Liver (tissue), 9 donors: Measurements from ENCODE around the gene FGD4. TPM values are rescaled to one million over a fixed set of nuclear protein-coding genes. Genes with fewer than 3 reads are reported as not detected.

Experiments
- DNase-seq: peaks from one replicate; pipeline ENCODE4 v3.0.0-alpha.2; 2017; ENCODE audit warnings: low spot score
- H3K27ac ChIP-seq, 2 donors: one replicate each; pipeline ENCODE4 v1.7.0; 2013; ENCODE audit warnings: inconsistent platforms in 2 of 2, low read length in 2 of 2, control low read depth in 1 of 2, low read depth in 1 of 2, mild to moderate bottlenecking in 1 of 2
- H3K27me3 ChIP-seq, 4 donors: one replicate each; pipeline versions ENCODE4 v1.6.1 to v1.7.0; 2013; ENCODE audit warnings: low read length in 3 of 4, inconsistent platforms in 1 of 4, mild to moderate bottlenecking in 1 of 4, moderate library complexity in 1 of 4; ENCODE audit not compliant: control insufficient read depth in 4 of 4, insufficient read depth in 4 of 4
- H3K36me3 ChIP-seq, 4 donors: one replicate each; pipeline versions ENCODE4 v1.6.1 to v1.7.0; 2013; ENCODE audit warnings: low read length in 3 of 4, mild to moderate bottlenecking in 3 of 4, low read depth in 1 of 4, moderate library complexity in 1 of 4; ENCODE audit not compliant: control insufficient read depth in 4 of 4, insufficient read depth in 3 of 4
- H3K4me1 ChIP-seq, 4 donors: one replicate each; pipeline versions ENCODE4 v1.6.1 to v1.7.0; 2013; ENCODE audit warnings: low read length in 3 of 4, mild to moderate bottlenecking in 3 of 4, moderate library complexity in 1 of 4; ENCODE audit not compliant: control insufficient read depth in 4 of 4, insufficient read depth in 4 of 4
- H3K4me3 ChIP-seq, 3 donors: one replicate each; pipeline versions ENCODE4 v1.6.1 to v1.7.0; 2013; ENCODE audit warnings: low read length in 3 of 3, control low read depth in 1 of 3, low read depth in 1 of 3, mild to moderate bottlenecking in 1 of 3
- H3K9ac ChIP-seq, 2 donors: one replicate each; pipeline ENCODE4 v1.7.0; 2013; ENCODE audit warnings: low read length in 2 of 2, mild to moderate bottlenecking in 2 of 2, moderate library complexity in 2 of 2, control low read depth in 1 of 2, low read depth in 1 of 2
- H3K9me3 ChIP-seq, 4 donors: one replicate each; pipeline versions ENCODE4 v1.6.1 to v1.7.0; 2013; ENCODE audit warnings: low read length in 3 of 4; ENCODE audit not compliant: control insufficient read depth in 4 of 4
- CTCF ChIP-seq: fragments of 150-350 bp; IDR thresholded peaks from 2 replicates; pipeline ENCODE4 v1.5.1; 2017; ENCODE audit warnings: improper control_type of control experiment, low read depth, low read length; ENCODE audit not compliant: missing input control
- FOXA1 ChIP-seq: IDR thresholded peaks from 2 replicates; pipeline ENCODE4 v1.6.1; 2016; ENCODE audit warnings: antibody characterized with exemption
- FOXA2 ChIP-seq: IDR thresholded peaks from 2 replicates; pipeline ENCODE4 v1.6.1; 2016; ENCODE audit warnings: antibody characterized with exemption
- HNF4A ChIP-seq, 2 donors: conservative IDR thresholded peaks; 2 replicates each; pipeline ENCODE4 v1.6.1; 2016; ENCODE audit warnings: antibody characterized with exemption in 2 of 2, mild to moderate bottlenecking in 2 of 2
- HNF4G ChIP-seq: IDR thresholded peaks from 2 replicates; pipeline ENCODE4 v1.6.1; 2016; ENCODE audit warnings: antibody characterized with exemption
- JUND ChIP-seq, 2 donors: IDR thresholded peaks; 2 replicates each; pipeline ENCODE4 v1.6.1; 2016; ENCODE audit warnings: antibody characterized with exemption in 2 of 2
- MAX ChIP-seq: IDR thresholded peaks from 2 replicates; pipeline ENCODE4 v1.6.1; 2016; ENCODE audit warnings: antibody characterized with exemption
- NR2F2 ChIP-seq: IDR thresholded peaks from 2 replicates; pipeline ENCODE4 v1.6.1; 2016; ENCODE audit warnings: antibody characterized with exemption
- RAD21 ChIP-seq, 2 donors: IDR thresholded peaks; 2 replicates each; pipeline ENCODE4 v1.6.1; 2016; ENCODE audit warnings: antibody characterized with exemption in 2 of 2, mild to moderate bottlenecking in 2 of 2
- REST ChIP-seq: IDR thresholded peaks from 2 replicates; pipeline ENCODE4 v1.6.1; 2016; ENCODE audit warnings: antibody characterized with exemption, mild to moderate bottlenecking
- RXRA ChIP-seq, 2 donors: IDR thresholded peaks; 2 replicates each; pipeline ENCODE4 v1.6.1; 2017 to 2018; ENCODE audit warnings: antibody characterized with exemption in 2 of 2, mild to moderate bottlenecking in 1 of 2
- SP1 ChIP-seq: IDR thresholded peaks from 2 replicates; pipeline ENCODE4 v1.6.1; 2018; ENCODE audit warnings: antibody characterized with exemption, mild to moderate bottlenecking
- YY1 ChIP-seq: IDR thresholded peaks from 2 replicates; pipeline ENCODE4 v1.6.1; 2016; ENCODE audit warnings: antibody characterized with exemption, mild to moderate bottlenecking
- ZBTB33 ChIP-seq: IDR thresholded peaks from 2 replicates; pipeline ENCODE4 v1.6.1; 2016; ENCODE audit warnings: antibody characterized with exemption
- WGBS: extraction: QIAGEN DNeasy Blood & Tissue Kit; methylation state at CpG from one replicate; pipeline ENCODE4 v1.1.7; 2013; 5-methylcytosine and 5-hydroxymethylcytosine counted together
- polyA plus RNA-seq, 2 donors: library from polyadenylated mRNA; stranded (reverse) in 1 of 2; unstranded in 1 of 2; fragments of 200-250 nt in 1 of 2; fragments of >200 nt in 1 of 2; fragmentation: Nextera tagmentation in 1 of 2; extraction: Ambion mirVana in 1 of 2; gene quantifications; one replicate each; pipeline versions ENCODE4 v1.2.1 to v1.2.3, GENCODE V29; 2013 to 2015
- total RNA-seq, 2 donors: library from RNA; depleted of rRNA; stranded (reverse); fragments of >200 nt; gene quantifications; one replicate each; pipeline ENCODE4 v1.2.3, GENCODE V29; 2014
- donor health status: healthy.
- donor health status: healthy.
- donor health status: healthy.
- donor health status: healthy.
- donor health status: healthy.

FGD4 gene
- total and polyA plus RNA-seq, 4 donors, result 3.8 to 26.4 (median 9.0) TPM

GRCh38 chr12:32478858-32479725 lies 79.7 kb downstream of the FGD4 start:
- H3K36me3 ChIP-seq, result no peaks in the 10 kb centered on the region
- H3K27ac ChIP-seq, result no peak overlapping the region
- no peak for DNase-seq
- no peaks in the 10 kb centered on the region for H3K27me3 ChIP-seq
- TF ChIP-seq NR2F2, result no peak
- TF ChIP-seq FOXA2, result no peak
- TF ChIP-seq HNF4A (conservative IDR thresholded peaks at IDR 0.05), result no peak
- TF ChIP-seq CTCF, result no peak
- no peak overlapping the region for H3K4me3 ChIP-seq
- peaks cover 0 to 4% (median under 1%) of the 10 kb centered on the region in 4 donors for H3K4me1 ChIP-seq
- no peaks in the 10 kb centered on the region for H3K9me3 ChIP-seq
- 56% methylated on average over 5 of the region's 5 CpGs for WGBS
- no peak overlapping the region for H3K9ac ChIP-seq

GRCh38 chr12:32482226-32482625 lies 82.9 kb downstream of the FGD4 start:
- Histone ChIP-seq H3K9ac (no peak overlapping the region), H3K36me3 (no peaks in the 10 kb centered on the region), H3K4me3 (no peak overlapping the region), H3K27ac (no peak overlapping the region), H3K27me3 (no peaks in the 10 kb centered on the region), H3K4me1 (peaks cover 0 to 4% (median under 1%) of the 10 kb centered on the region in 4 donors), H3K9me3 (no peaks in the 10 kb centered on the region)
- 77% methylated on average over 3 of the region's 3 CpGs for WGBS
- DNase-seq, result no peak
- TF ChIP-seq FOXA1 (no peak), JUND (IDR thresholded peaks at IDR 0.05) (no peak), YY1 (no peak), HNF4G (no peak), SP1 (no peak), HNF4A (conservative IDR thresholded peaks at IDR 0.05) (no peak), RXRA (IDR thresholded peaks at IDR 0.05) (no peak), REST (no peak), NR2F2 (no peak), MAX (no peak), ZBTB33 (no peak), FOXA2 (no peak), RAD21 (IDR thresholded peaks at IDR 0.05) (no peak)
